DND-41 (cell line): ENCODE data around the gene BRD7.

Experiments used
- ATAC-seq: fragments of 200-7000 bp; cut with Tn5 transposase; 3 replicates; pipeline ENCODE4 v1.9.1; 2021; ENCODE audit warnings: low read depth; ENCODE audit not compliant: insufficient read depth
- DNase-seq: peaks from one replicate; pipeline ENCODE4 v3.0.0-alpha.2; 2020
- H2AFZ ChIP-seq: 2 replicates; pipeline ENCODE4 v1.6.0; 2012; ENCODE audit warnings: low read depth, low read length
- H3K27ac ChIP-seq: 2 replicates; pipeline ENCODE4 v1.5.1; 2012; ENCODE audit warnings: low read length, inconsistent platforms
- H3K27me3 ChIP-seq: fragments of 200-600 bp; sonication (generic); 2 replicates; pipeline ENCODE4 v1.6.0; 2012; ENCODE audit warnings: low read length, mild to moderate bottlenecking, inconsistent platforms; ENCODE audit not compliant: insufficient read depth, poor library complexity
- H3K36me3 ChIP-seq: 2 replicates; pipeline ENCODE4 v1.5.1; 2012; ENCODE audit warnings: low read length, inconsistent platforms; ENCODE audit not compliant: insufficient read depth
- H3K4me1 ChIP-seq: 2 replicates; pipeline ENCODE4 v1.5.1; 2012; ENCODE audit warnings: mild to moderate bottlenecking, low read length; ENCODE audit not compliant: insufficient read depth
- H3K4me2 ChIP-seq: 2 replicates; pipeline ENCODE4 v1.6.0; 2012; ENCODE audit warnings: mild to moderate bottlenecking, moderate library complexity, low read length, inconsistent platforms; ENCODE audit not compliant: insufficient read depth
- H3K4me3 ChIP-seq, 2 experiments: fragments of 200-600 bp in 1 of 2; shearing (Covaris generic) in 1 of 2; 2 replicates each; pipeline ENCODE4 v1.5.1; 2012 to 2016; ENCODE audit warnings: inconsistent platforms in 2 of 2, low read length in 2 of 2, mild to moderate bottlenecking in 2 of 2, low read depth in 1 of 2, moderate library complexity in 1 of 2
- H3K79me2 ChIP-seq: 2 replicates; pipeline ENCODE4 v1.6.0; 2012; ENCODE audit warnings: low read length, inconsistent platforms; ENCODE audit not compliant: insufficient read depth
- H3K9ac ChIP-seq: 2 replicates; pipeline ENCODE4 v1.6.0; 2012; ENCODE audit warnings: low read depth, mild to moderate bottlenecking, inconsistent platforms, low read length, moderate library complexity
- H3K9me3 ChIP-seq: 2 replicates; pipeline ENCODE4 v1.5.1; 2012; ENCODE audit warnings: low read length, moderate library complexity, mild to moderate bottlenecking, inconsistent platforms; ENCODE audit not compliant: insufficient read depth, severe bottlenecking
- H4K20me1 ChIP-seq: 2 replicates; pipeline ENCODE4 v1.6.0; 2012; ENCODE audit warnings: low read length; ENCODE audit not compliant: insufficient read depth
- EZH2 ChIP-seq: IDR thresholded peaks from 3 replicates; pipeline ENCODE4 v1.6.1; 2012; ENCODE audit warnings: borderline replicate concordance, low read depth, mild to moderate bottlenecking, moderate library complexity, low read length, inconsistent platforms; ENCODE audit not compliant: severe bottlenecking
- TF ChIP-seq, protein P1 (sequence below): IDR thresholded peaks from 2 replicates; pipeline ENCODE4 v1.5.1; 2012; ENCODE audit warnings: borderline replicate concordance, low read length, moderate library complexity, mild to moderate bottlenecking; ENCODE audit not compliant: poor library complexity, severe bottlenecking; ENCODE audit errors: extremely low read depth

BRD7 gene

DNA sequence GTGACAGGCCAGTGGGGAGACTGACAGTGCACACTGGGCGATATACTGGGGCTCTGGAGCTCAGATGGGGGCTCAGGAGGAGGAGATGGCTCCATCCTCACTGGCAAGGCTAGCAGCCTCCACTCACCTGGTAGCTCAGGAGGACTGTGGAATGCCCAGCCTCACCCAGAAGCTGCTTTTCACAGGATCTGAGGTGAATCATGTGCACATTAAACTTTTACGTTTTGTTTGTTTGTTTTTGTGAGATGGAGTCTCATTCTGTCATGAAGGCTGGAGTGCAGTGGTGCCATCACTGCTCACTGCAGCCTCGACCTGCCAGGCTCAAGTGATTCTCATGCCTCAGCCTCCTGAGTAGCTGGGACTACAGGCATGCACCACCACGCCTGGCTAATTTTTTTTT is 73.8 kb downstream of the BRD7 start:
- Histone ChIP-seq H3K9me3 (no peaks in the 10 kb centered on the region), H4K20me1 (no peaks in the 10 kb centered on the region), H3K79me2 (no peaks in the 10 kb centered on the region), H3K4me1 (no peaks in the 10 kb centered on the region), H3K36me3 (no peaks in the 10 kb centered on the region; the same call in 1 of the 2 replicates), H3K9ac (no peak overlapping the region), H3K4me3 (no peak overlapping the region), H3K27ac (no peak overlapping the region), H3K4me2 (no peak overlapping the region), H2AFZ (no peak overlapping the region), H3K27me3 (no peaks in the 10 kb centered on the region)
- DNase-seq (no peak), ATAC-seq (no peak)
- no peak for TF ChIP-seq EZH2
- TF ChIP-seq, protein P1, sequence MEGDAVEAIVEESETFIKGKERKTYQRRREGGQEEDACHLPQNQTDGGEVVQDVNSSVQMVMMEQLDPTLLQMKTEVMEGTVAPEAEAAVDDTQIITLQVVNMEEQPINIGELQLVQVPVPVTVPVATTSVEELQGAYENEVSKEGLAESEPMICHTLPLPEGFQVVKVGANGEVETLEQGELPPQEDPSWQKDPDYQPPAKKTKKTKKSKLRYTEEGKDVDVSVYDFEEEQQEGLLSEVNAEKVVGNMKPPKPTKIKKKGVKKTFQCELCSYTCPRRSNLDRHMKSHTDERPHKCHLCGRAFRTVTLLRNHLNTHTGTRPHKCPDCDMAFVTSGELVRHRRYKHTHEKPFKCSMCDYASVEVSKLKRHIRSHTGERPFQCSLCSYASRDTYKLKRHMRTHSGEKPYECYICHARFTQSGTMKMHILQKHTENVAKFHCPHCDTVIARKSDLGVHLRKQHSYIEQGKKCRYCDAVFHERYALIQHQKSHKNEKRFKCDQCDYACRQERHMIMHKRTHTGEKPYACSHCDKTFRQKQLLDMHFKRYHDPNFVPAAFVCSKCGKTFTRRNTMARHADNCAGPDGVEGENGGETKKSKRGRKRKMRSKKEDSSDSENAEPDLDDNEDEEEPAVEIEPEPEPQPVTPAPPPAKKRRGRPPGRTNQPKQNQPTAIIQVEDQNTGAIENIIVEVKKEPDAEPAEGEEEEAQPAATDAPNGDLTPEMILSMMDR = no peak

DNA sequence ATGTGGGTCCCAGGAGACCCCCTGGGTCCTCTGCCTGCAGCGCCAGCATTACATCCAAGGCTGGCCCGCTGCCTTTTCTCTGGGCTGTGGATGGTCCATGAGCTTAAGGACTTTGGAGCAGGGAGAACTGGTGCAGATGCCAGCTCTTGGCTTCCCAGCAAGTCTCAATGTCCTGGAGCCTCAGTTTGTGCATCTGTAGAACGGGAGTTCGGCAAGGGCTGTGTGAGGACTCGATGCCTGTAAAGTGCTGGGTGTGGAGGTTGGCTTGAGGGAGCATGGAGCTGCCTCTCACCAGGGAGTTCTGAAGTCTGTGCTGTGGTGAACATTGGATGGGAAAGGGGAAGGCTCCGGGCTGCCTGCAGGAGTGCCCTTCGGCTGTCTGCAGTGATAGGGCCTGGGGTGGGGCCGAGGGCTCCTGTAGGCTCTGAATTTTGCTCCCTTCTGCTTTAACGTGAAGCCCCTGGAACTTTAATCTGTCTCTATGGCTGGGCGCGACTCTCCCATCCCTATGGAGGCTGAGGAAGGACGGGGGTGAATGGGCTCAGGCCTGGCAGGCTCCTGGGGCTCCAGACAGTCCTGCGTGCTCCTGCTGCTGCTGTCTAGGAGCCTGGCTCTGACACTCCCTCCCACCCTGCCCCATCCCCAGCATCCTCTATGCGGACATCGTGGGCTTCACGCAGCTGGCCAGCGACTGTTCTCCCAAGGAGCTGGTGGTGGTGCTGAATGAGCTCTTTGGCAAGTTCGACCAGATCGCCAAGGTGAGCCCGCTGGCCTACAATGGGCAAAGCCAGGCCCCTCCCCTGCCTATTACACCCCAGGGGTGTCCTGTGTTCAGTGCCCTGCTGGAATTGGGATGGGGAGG is 74.6 kb downstream of the BRD7 start:
- no peak for ATAC-seq

DNA sequence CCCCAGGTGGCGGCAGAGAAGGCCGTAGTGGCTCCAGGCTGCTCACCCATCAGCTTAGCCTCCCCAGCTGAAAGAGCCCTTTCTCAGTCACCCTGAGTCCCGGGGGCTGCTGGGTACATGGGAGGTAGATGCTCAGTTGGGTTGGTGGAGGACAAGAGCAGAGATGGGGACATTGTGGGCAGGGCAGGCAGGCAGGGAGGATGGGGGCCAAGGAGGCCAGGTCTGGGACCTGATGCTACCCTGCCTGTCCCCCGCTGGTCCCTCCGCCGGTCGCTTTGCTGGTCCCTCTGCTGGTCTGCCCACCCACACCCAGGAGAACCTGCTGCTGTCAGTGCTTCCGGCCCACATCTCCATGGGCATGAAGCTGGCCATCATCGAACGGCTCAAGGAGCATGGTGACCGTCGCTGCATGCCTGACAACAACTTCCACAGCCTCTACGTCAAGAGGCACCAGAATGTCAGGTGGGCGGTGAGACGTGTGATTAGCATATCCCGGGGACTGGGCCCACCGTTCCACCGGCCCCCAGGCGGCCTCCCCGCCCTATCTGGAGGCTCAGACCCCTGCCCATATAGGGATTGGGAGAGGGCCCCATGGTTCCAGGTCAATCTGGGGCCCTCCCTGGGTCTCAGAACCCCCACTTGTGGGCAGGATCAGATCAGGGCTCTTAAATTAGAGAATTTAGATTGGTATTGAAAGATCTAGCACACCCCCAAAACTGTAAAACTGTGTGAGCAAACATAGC is 75.6 kb downstream of the BRD7 start:
- no peak overlapping the region for H3K4me2 ChIP-seq
- DNase-seq (no peak), ATAC-seq (no peak)
- H4K20me1 ChIP-seq = no peaks in the 10 kb centered on the region
- H3K9ac ChIP-seq = no peak overlapping the region
- TF ChIP-seq, protein P1 = no peak
- TF ChIP-seq EZH2 = no peak
- H3K36me3 ChIP-seq = no peaks in the 10 kb centered on the region; the same call in 1 of the 2 replicates
- H3K4me1 ChIP-seq = no peaks in the 10 kb centered on the region
- H3K79me2 ChIP-seq = no peaks in the 10 kb centered on the region
- H3K27me3 ChIP-seq = no peaks in the 10 kb centered on the region
- no peaks in the 10 kb centered on the region for H3K9me3 ChIP-seq
- no peak overlapping the region for H3K27ac ChIP-seq
- H2AFZ ChIP-seq = no peak overlapping the region
- no peak overlapping the region for H3K4me3 ChIP-seq

More for the DNA sequence above, 74.6 kb downstream of the BRD7 start:
- H4K20me1 ChIP-seq = no peaks in the 10 kb centered on the region
- H3K4me1 ChIP-seq = no peaks in the 10 kb centered on the region
- DNase-seq = no peak
- H3K4me3 ChIP-seq = no peak overlapping the region
- H3K9ac ChIP-seq = no peak overlapping the region
- TF ChIP-seq EZH2 = no peak
- TF ChIP-seq, protein P1 = no peak
- H3K9me3 ChIP-seq = no peaks in the 10 kb centered on the region
- H3K27ac ChIP-seq = no peak overlapping the region
- H2AFZ ChIP-seq = no peak overlapping the region
- no peaks in the 10 kb centered on the region for H3K79me2 ChIP-seq
- no peaks in the 10 kb centered on the region; the same call in 1 of the 2 replicates for H3K36me3 ChIP-seq
- H3K27me3 ChIP-seq = no peaks in the 10 kb centered on the region
- no peak overlapping the region for H3K4me2 ChIP-seq
